GM12878 (cell line): ENCODE results near the gene SLX4. TPM values are rescaled to one million over a fixed set of nuclear protein-coding genes. Genes with fewer than 3 reads are reported as not detected.

ENCODE experiments used
- ATAC-seq: fragments of 200-7000 bp; cut with Tn5 transposase; 3 replicates; pipeline ENCODE4 v1.9.1; 2020; ENCODE audit warnings: mild to moderate bottlenecking, moderate library complexity
- BruUV-seq: library from RNA; stranded (reverse); fragments of 400-500 nt; replicated peaks from 2 replicates; lab custom pipeline; 2021; lab: Mats Ljungman, UMichigan
- CTCF ChIA-PET: fragments of 300-600 bp; sonication (Branson Sonifier 250); formaldehyde crosslinking; extraction: SDS; loops from one replicate; lab custom pipeline; 2021; ENCODE audit warnings: inconsistent platforms; lab: Yijun Ruan, JAX
- POLR2A ChIA-PET: fragments of 350-600 bp; formaldehyde crosslinking; extraction: SDS; loops from one replicate; lab custom pipeline; 2021; ENCODE audit warnings: inconsistent platforms; lab: Charles Lee
- RAD21 ChIA-PET: fragments of 300-600 bp; sonication (Branson Sonifier 250); formaldehyde crosslinking; loops from one replicate; lab custom pipeline; 2023; ENCODE audit warnings: antibody characterized with exemption; ENCODE audit not compliant: unreplicated experiment; lab: Charles Lee
- SMC1A ChIA-PET: fragments of 300-600 bp; sonication (Branson Sonifier 250); formaldehyde crosslinking; loops from one replicate; lab custom pipeline; 2023; ENCODE audit not compliant: unreplicated experiment, uncharacterized antibody; lab: Charles Lee
- DNase-seq: peaks from one replicate; pipeline ENCODE4 v3.0.0-alpha.2; 2011; ENCODE audit warnings: low read depth, low spot score
- FAIRE-seq: peaks from 3 replicates; lab custom pipeline; 2011; peaks lifted over from hg19 to GRCh38; lab: Jason Lieb, UNC
- H2AFZ ChIP-seq: 2 replicates; pipeline ENCODE4 v1.6.0; 2011; ENCODE audit warnings: low read depth, low read length, control low read depth; ENCODE audit not compliant: control insufficient read depth
- H3K27ac ChIP-seq: 2 replicates; pipeline ENCODE4 v1.5.1; 2011; ENCODE audit warnings: control low read depth; ENCODE audit not compliant: control insufficient read depth, insufficient read depth
- H3K27me3 ChIP-seq, 2 experiments: replicated peaks in 1 of 2; 2 replicates each; pipeline versions ENCODE4 v1.6.0 to v1.6.1; 2011; ENCODE audit warnings: low read length in 1 of 2; ENCODE audit not compliant: control insufficient read depth in 2 of 2, insufficient read depth in 2 of 2
- H3K36me3 ChIP-seq, 2 experiments: 2 replicates each; pipeline ENCODE4 v1.5.1; 2011; ENCODE audit warnings: low read length in 1 of 2; ENCODE audit not compliant: control insufficient read depth in 2 of 2, insufficient read depth in 2 of 2
- H3K4me1 ChIP-seq: 2 replicates; pipeline ENCODE4 v1.6.1; 2011; ENCODE audit warnings: mild to moderate bottlenecking, low read length, moderate library complexity, mixed read lengths; ENCODE audit not compliant: control insufficient read depth, insufficient read depth
- H3K4me2 ChIP-seq: 2 replicates; pipeline ENCODE4 v1.6.0; 2011; ENCODE audit warnings: control low read depth; ENCODE audit not compliant: control insufficient read depth, insufficient read depth
- H3K4me3 ChIP-seq: fragments of 200-600 bp; sonication (generic); 2 replicates; pipeline ENCODE4 v1.5.1; 2016
- H3K79me2 ChIP-seq: 2 replicates; pipeline ENCODE4 v1.6.0; 2011; ENCODE audit warnings: low read length; ENCODE audit not compliant: control insufficient read depth, insufficient read depth
- H3K9ac ChIP-seq: 2 replicates; pipeline ENCODE4 v1.8.0; 2011; ENCODE audit warnings: low read length, control low read depth, mixed read lengths; ENCODE audit not compliant: control insufficient read depth, insufficient read depth
- H3K9me3 ChIP-seq: replicated peaks from 3 replicates; pipeline ENCODE4 v1.5.1; 2011; ENCODE audit warnings: mild to moderate bottlenecking, low read length; ENCODE audit not compliant: control insufficient read depth, insufficient read depth
- H4K20me1 ChIP-seq: 2 replicates; pipeline ENCODE4 v1.6.0; 2011; ENCODE audit not compliant: control insufficient read depth, insufficient read depth
- KLF5 ChIP-seq: fragments of 450-650 bp; IDR thresholded peaks from 2 replicates; pipeline ENCODE4 v1.6.1; 2014; ENCODE audit warnings: mild to moderate bottlenecking; ENCODE audit not compliant: partially characterized antibody
- TAF1 ChIP-seq: IDR thresholded peaks from 2 replicates; pipeline ENCODE4 v1.6.1; 2011; ENCODE audit warnings: mild to moderate bottlenecking, low read depth, low read length, borderline replicate concordance
- YBX1 ChIP-seq: fragments of 450-650 bp; IDR thresholded peaks from 2 replicates; pipeline ENCODE4 v1.6.1; 2016; ENCODE audit warnings: antibody characterized with exemption
- ZSCAN29 ChIP-seq: fragments of 450-650 bp; IDR thresholded peaks from 2 replicates; pipeline ENCODE4 v1.6.1; 2017; ENCODE audit warnings: mild to moderate bottlenecking, moderate library complexity
- WGBS: methylation state at CpG from one replicate; pipeline ENCODE4 v1.1.6; 2016; ENCODE audit warnings: low lambda C conversion rate; ENCODE audit not compliant: insufficient replicate concordance, insufficient coverage; ENCODE audit errors: missing lambda C conversion rate; 5-methylcytosine and 5-hydroxymethylcytosine counted together
- in situ Hi-C: fragments of 300-500 bp; cut with MboI; formaldehyde crosslinking; loops from 9 replicates; pipeline ENCODE4 v1.14.3; 2018; ENCODE audit warnings: mixed read lengths
- intact Hi-C: fragments of 100-400 bp; cut with micrococcal nuclease; formaldehyde crosslinking; loops from one replicate; pipeline ENCODE4 v1.14.2; 2022; ENCODE audit not compliant: unreplicated experiment
- polyA plus RNA-seq, 11 experiments: library from polyadenylated mRNA; depleted of rRNA in 4 of 11; unstranded in 6 of 11; stranded (reverse) in 5 of 11; fragments of >200 nt; fragmentation: Nextera tagmentation in 4 of 11; fragmentation: Illumina TruSeq in 1 of 11; extraction: Ambion mirVana in 4 of 11; extraction: Trizol in 1 of 11; gene quantifications; 1 replicate in 1 of 11; 2 replicates in 10 of 11; pipeline versions ENCODE4 v1.2.1 to v1.2.3, GENCODE V29; 2011 to 2016; ENCODE audit warnings: inconsistent platforms in 2 of 11, missing spikeins in 2 of 11, low read depth in 1 of 11
- total RNA-seq, 4 experiments: library from RNA; depleted of rRNA in 3 of 4; stranded (reverse); fragments of >200 nt in 3 of 4; fragmentation: Illumina TruSeq in 1 of 4; extraction: Trizol in 1 of 4; gene quantifications; 2 replicates each; pipeline versions ENCODE4 v1.2.1 to v1.2.3, GENCODE V29; 2013 to 2021
- TF ChIP-seq, protein P1 (sequence below): IDR thresholded peaks from 2 replicates; pipeline ENCODE4 v1.6.1; 2011; ENCODE audit warnings: low read depth, low read length, improper control_type of control experiment, borderline replicate concordance

Gene SLX4
- total and polyA plus RNA-seq, 10 of the 15 experiments (the other 5 are each of a cell fraction or from before 2014, with no cell fraction given) = 0.18 to 12.3 (median 4.8) TPM

DNA sequence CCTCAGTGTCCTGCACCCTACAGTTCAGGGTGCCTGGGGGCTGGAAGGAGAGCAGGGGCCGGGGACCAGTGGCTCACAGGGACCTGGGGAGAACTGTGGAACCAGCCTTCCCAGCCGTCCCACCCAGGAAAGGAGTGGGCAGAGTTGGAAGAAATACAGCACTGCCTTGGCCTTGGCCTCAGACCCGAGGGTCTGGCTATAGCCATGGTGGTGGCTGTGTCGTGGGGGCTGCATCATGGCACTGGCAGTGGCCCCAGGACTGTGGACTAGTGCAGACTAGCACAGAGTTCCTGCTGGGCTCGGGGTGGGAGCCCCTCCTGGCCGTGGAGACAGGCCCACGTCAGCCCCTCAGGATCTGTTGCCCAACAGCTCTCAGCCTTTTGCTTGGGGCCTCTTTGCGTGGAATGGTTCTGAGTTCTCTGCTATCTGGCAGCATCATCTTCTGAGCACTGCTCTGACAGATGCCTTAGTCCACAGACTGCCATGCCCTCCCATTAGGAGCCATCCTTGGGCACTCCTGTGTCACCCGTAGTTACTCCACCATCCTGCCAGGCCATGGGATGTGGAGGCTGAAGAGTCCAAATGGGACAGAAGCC lies 30.5 kb upstream of the SLX4 start:
- POLR2A ChIA-PET = no interaction called here
- CTCF ChIA-PET = no interaction called here
- BruUV-seq = no TSS peak
- FAIRE-seq (no peak), ATAC-seq (no peak), DNase-seq (no peak)
- Histone ChIP-seq H3K27ac (no peak overlapping the region), H3K4me3 (no peak overlapping the region), H3K79me2 (peaks cover 2% of the 10 kb centered on the region; the same call in 1 of the 2 replicates), H4K20me1 (no peaks in the 10 kb centered on the region), H3K9me3 (no peaks in the 10 kb centered on the region), H3K27me3 (no peaks in the 10 kb centered on the region), H3K36me3 (peaks cover 0 to 10% of the 10 kb centered on the region in 2 experiments; a peak in 2 of 4 replicates), H3K9ac (no peak overlapping the region), H3K4me2 (no peak overlapping the region), H3K4me1 (peaks cover 10% of the 10 kb centered on the region; the same call in 1 of the 2 replicates), H2AFZ (no peak overlapping the region)
- intact Hi-C loops (no loop called here), in situ Hi-C loops (no loop called here)
- RAD21 ChIA-PET = no interaction called here
- no peak for TF ChIP-seq TAF1
- TF ChIP-seq, protein P1, sequence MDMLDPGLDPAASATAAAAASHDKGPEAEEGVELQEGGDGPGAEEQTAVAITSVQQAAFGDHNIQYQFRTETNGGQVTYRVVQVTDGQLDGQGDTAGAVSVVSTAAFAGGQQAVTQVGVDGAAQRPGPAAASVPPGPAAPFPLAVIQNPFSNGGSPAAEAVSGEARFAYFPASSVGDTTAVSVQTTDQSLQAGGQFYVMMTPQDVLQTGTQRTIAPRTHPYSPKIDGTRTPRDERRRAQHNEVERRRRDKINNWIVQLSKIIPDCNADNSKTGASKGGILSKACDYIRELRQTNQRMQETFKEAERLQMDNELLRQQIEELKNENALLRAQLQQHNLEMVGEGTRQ = no peak
- TF ChIP-seq ZSCAN29 = no peak
- no peak for TF ChIP-seq YBX1
- 71% methylated on average over 9 of the region's 9 CpGs for WGBS
- SMC1A ChIA-PET = no interaction called here

DNA sequence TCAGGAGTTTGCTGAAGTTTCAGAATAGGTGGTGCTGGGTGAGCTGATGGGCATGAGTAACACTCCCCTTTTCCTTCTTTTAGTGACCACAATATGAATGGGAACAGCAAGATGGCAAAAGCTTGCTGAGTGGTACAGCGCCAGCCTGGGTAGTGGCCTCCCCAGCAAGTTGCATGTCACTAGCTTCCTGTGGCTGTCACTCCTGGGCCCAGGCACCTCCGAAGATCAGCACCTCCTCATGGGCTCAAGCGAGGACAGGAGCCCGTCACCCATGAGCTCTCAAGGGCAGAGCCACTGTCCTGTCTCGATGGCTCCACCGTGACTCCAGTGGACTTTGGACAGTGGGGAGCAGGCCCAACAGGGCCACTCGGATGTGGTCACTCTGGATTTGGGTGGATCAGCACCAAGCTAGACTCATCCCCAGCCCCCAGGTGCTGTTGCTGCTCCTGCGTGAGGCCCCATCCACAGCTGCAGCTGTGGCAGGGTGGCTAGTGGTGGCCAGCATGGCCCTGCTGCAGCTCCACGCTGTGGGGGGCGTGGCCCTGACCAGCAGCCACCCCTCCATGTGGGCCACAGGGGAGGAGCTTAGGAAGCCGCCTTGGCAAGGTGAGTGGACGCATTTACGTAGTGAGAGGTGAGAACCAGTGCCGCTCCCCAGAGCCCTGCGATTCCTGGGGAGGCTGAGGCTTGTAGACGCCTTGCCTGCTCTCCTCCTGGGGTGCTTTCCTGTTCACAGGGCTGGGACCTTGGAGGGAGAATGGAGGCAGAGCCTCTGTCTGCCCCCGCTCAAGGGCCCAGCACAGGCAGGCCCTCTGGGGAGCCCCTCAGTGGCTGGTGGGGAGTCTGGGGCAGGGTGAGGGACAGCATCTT lies 29.5 kb upstream of the SLX4 start:
- Histone ChIP-seq H3K36me3 (peaks cover 0 to 10% of the 10 kb centered on the region in 2 experiments; a peak in 2 of 4 replicates), H3K9ac (no peak overlapping the region), H3K4me3 (no peak overlapping the region), H3K79me2 (peaks cover 2% of the 10 kb centered on the region; the same call in 1 of the 2 replicates), H3K4me1 (peaks cover 10% of the 10 kb centered on the region; the same call in 1 of the 2 replicates), H4K20me1 (no peaks in the 10 kb centered on the region), H3K27me3 (no peaks in the 10 kb centered on the region), H3K4me2 (no peak overlapping the region), H2AFZ (no peak overlapping the region), H3K9me3 (no peaks in the 10 kb centered on the region), H3K27ac (no peak overlapping the region)
- no peak for TF ChIP-seq KLF5
- DNase-seq (no peak), ATAC-seq (no peak), FAIRE-seq (no peak)
- CTCF ChIA-PET = no interaction called here
- no TSS peak for BruUV-seq
- SMC1A ChIA-PET = no interaction called here
- in situ Hi-C loops (no loop called here), intact Hi-C loops (no loop called here)
- RAD21 ChIA-PET = no interaction called here
- POLR2A ChIA-PET = no interaction called here
- WGBS = 88% methylated on average over 17 of the region's 17 CpGs
